ENCODE results near the gene AP2M1. TPM values are rescaled to one million over a fixed set of nuclear protein-coding genes. Genes with fewer than 3 reads are reported as not detected.

The AP2M1 gene
- total and polyA plus RNA-seq, 2 of the 8 experiments (the other 6 are each of a cell fraction or from before 2014, with no cell fraction given) = 403 to 454 TPM

GRCh38 chr3:184186902-184187207 lies 12.2 kb downstream of the AP2M1 start:
- Histone ChIP-seq H2BK15ac (ENCODE audit: low read length) (no peak overlapping the region), H3K9me3 (ENCODE audit: insufficient read depth in 2 of 2, low read depth in 1 of 2, low read length in 1 of 2) (no peaks in the 10 kb centered on the region; a peak in 1 of 4 replicates), H3K23ac (ENCODE audit: insufficient read length) (no peak overlapping the region), H2BK120ac (replicated peaks; ENCODE audit: low read depth, low read length) (no peak overlapping the region), H4K8ac (ENCODE audit: extremely low read depth, insufficient read depth, low read length) (no peak overlapping the region), H3K79me2 (ENCODE audit: control insufficient read depth in 1 of 2, insufficient read depth in 2 of 2, low read length in 2 of 2) (peaks cover 6 to 27% of the 10 kb centered on the region in 2 experiments; a peak in 3 of 4 replicates), H2AFZ (ENCODE audit: low read length) (no peak overlapping the region), H3K27me3 (replicated peaks in 1 of 4; ENCODE audit: control insufficient read depth in 3 of 4, extremely low read depth in 1 of 4, insufficient read depth in 3 of 4, low read length in 3 of 4) (no peaks in the 10 kb centered on the region; a peak in 1 of 7 replicates), H2AK5ac (ENCODE audit: low read depth, low read length) (no peak overlapping the region), H3K18ac (ENCODE audit: extremely low read depth, low read length) (no peak overlapping the region), H3K56ac (replicated peaks; ENCODE audit: insufficient read length, low read depth, low read length) (no peak overlapping the region), H4K20me1 (replicated peaks in 1 of 2; ENCODE audit: control insufficient read depth in 1 of 2, insufficient read depth in 2 of 2, low read length in 2 of 2) (peaks cover 3 to 10% of the 10 kb centered on the region in 2 experiments), H2BK12ac (ENCODE audit: low read depth, low read length) (no peak overlapping the region), H3K14ac (ENCODE audit: insufficient read length) (no peak overlapping the region), H3K4me2 (ENCODE audit: insufficient read depth in 1 of 2, low read depth in 2 of 2, low read length in 2 of 2) (peak overlapping the region; percentile 97), H4K91ac (replicated peaks; ENCODE audit: insufficient read length, low read length) (no peak overlapping the region), H3K9ac (replicated peaks in 1 of 4; ENCODE audit: extremely low read depth in 1 of 4, low read depth in 3 of 4, low read length in 3 of 4) (peak overlapping the region in 1 of 4 experiments; percentile 12; a peak in 3 of 7 replicates), H3K4me1 (replicated peaks in 1 of 4; ENCODE audit: control insufficient read depth in 3 of 4, insufficient read depth in 4 of 4, low read length in 3 of 4) (peaks cover 0 to 8% (median 5%) of the 10 kb centered on the region in 4 experiments; a peak in 6 of 7 replicates), H4K5ac (ENCODE audit: insufficient read length, low read depth, low read length) (no peak overlapping the region), H2BK5ac (ENCODE audit: low read depth, low read length) (no peak overlapping the region), H2BK20ac (ENCODE audit: low read length) (no peak overlapping the region), H3K27ac (ENCODE audit: low read depth, low read length) (0 out of 2 replicates have a peak overlapping the region, but pooled peaks have one; percentile 65), H3K4me3 (ENCODE audit: extremely low read depth in 1 of 4, insufficient read depth in 2 of 4, low read depth in 3 of 4, low read length in 4 of 4) (peak overlapping the region; percentile 86 to 96 (median 94)), H3K4ac (replicated peaks; ENCODE audit: insufficient read length, low read depth, low read length) (no peak overlapping the region), H3K79me1 (ENCODE audit: low read depth, low read length) (peaks cover 10% of the 10 kb centered on the region), H3K36me3 (ENCODE audit: control insufficient read depth in 2 of 4, insufficient read depth in 4 of 4, low read length in 3 of 4) (peaks cover 28 to 65% (median 36%) of the 10 kb centered on the region in 4 experiments), H3K23me2 (ENCODE audit: low read depth, low read length) (peaks cover 15% of the 10 kb centered on the region)
- ChIA-PET POLR2A (ENCODE audit: partially characterized antibody) (interaction anchor here (0.7 to 2.4 kb wide), 12 partner anchors 10 to 288 kb away, joined by 3 to 18 read pairs (median 3); partner anchors contain the start of genes AP2M1, DVL3, EEF1AKMT4 and VWA5B2), CTCF (ENCODE audit: partially characterized antibody) (interaction anchor here (0.6 to 3.5 kb wide), 9 partner anchors 9 to 98 kb away, joined by 3 to 16 read pairs (median 5); no protein-coding TSS in a partner anchor)
- 52% methylated on average over 3 of the region's 3 CpGs; no CpG with 5 or more reads in 1 of the 2 experiments for WGBS, 2 experiments (ENCODE audit: extremely low coverage in 1 of 2, insufficient coverage in 1 of 2, insufficient read length in 1 of 2, insufficient replicate concordance in 2 of 2, low coverage in 1 of 2, low lambda C conversion rate in 2 of 2, missing lambda C conversion rate in 1 of 2)
- DNase-seq (ENCODE audit: low read depth in 1 of 2, low spot score in 2 of 2) (no peak), FAIRE-seq (no peak)
- TF ChIP-seq SAP30 (IDR thresholded peaks at IDR 0.05; ENCODE audit: insufficient read depth, insufficient replicate concordance, low read length) (no peak), KDM5A (IDR thresholded peaks at IDR 0.05; ENCODE audit: low read length) (no peak), ATF3 (IDR thresholded peaks at IDR 0.05; ENCODE audit: insufficient read depth, low read depth, low read length) (no peak)
